Kidney epithelial cell (primary cell): ENCODE data around the gene ABCC4. TPM values are rescaled to one million over a fixed set of nuclear protein-coding genes. Genes with fewer than 3 reads are reported as not detected.

ENCODE experiments used
- DNase-seq: peaks from one replicate; pipeline ENCODE4 v3.0.0-alpha.2; 2010; ENCODE audit warnings: low read depth
- H3K27me3 ChIP-seq: 2 replicates; pipeline ENCODE4 v1.6.0; 2011; ENCODE audit warnings: low read length; ENCODE audit not compliant: control insufficient read depth, insufficient read depth
- H3K36me3 ChIP-seq: 2 replicates; pipeline ENCODE4 v1.5.1; 2011; ENCODE audit warnings: low read length; ENCODE audit not compliant: control insufficient read depth, insufficient read depth
- H3K4me3 ChIP-seq: 2 replicates; pipeline ENCODE4 v1.5.1; 2011; ENCODE audit warnings: low read depth, mild to moderate bottlenecking, control low read depth, low read length
- total RNA-seq: library from RNA; depleted of rRNA; stranded (reverse); fragments of >200 nt; gene quantifications from 2 replicates; pipeline ENCODE4 v1.2.3, GENCODE V29; 2015
- TF ChIP-seq, protein P1 (sequence below): IDR thresholded peaks from 2 replicates; pipeline ENCODE4 v1.5.1; 2011; ENCODE audit warnings: mild to moderate bottlenecking, moderate library complexity, low read length, control low read depth, inconsistent platforms; ENCODE audit not compliant: insufficient read depth, poor library complexity, severe bottlenecking

Gene ABCC4
- total RNA-seq, 1 donor from 2014 or later = 17.3 TPM

DNA sequence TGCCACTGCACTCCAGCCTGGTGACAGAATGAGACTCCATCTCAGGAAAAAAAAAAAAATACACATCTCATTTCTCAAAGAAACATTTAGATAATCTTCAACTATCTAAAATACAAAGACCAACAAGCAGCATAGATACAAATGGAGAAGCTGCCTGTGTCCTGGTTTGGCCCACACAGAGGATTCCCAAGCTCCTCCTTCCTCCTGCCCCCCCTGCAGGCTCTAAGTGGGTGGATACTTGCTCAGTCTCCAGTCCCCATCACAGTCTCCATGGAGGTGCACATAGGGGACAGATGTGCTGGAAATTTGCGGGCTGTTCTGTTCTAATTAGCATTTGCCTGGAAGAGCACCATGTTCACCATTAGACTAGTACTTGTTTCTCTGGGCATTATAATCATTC, 59.9 kb downstream of the ABCC4 start:
- TF ChIP-seq, protein P1, sequence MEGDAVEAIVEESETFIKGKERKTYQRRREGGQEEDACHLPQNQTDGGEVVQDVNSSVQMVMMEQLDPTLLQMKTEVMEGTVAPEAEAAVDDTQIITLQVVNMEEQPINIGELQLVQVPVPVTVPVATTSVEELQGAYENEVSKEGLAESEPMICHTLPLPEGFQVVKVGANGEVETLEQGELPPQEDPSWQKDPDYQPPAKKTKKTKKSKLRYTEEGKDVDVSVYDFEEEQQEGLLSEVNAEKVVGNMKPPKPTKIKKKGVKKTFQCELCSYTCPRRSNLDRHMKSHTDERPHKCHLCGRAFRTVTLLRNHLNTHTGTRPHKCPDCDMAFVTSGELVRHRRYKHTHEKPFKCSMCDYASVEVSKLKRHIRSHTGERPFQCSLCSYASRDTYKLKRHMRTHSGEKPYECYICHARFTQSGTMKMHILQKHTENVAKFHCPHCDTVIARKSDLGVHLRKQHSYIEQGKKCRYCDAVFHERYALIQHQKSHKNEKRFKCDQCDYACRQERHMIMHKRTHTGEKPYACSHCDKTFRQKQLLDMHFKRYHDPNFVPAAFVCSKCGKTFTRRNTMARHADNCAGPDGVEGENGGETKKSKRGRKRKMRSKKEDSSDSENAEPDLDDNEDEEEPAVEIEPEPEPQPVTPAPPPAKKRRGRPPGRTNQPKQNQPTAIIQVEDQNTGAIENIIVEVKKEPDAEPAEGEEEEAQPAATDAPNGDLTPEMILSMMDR = no peak
- Histone ChIP-seq H3K4me3 (no peak overlapping the region), H3K27me3 (no peaks in the 10 kb centered on the region), H3K36me3 (peaks cover 3% of the 10 kb centered on the region)
- DNase-seq = no peak

DNA sequence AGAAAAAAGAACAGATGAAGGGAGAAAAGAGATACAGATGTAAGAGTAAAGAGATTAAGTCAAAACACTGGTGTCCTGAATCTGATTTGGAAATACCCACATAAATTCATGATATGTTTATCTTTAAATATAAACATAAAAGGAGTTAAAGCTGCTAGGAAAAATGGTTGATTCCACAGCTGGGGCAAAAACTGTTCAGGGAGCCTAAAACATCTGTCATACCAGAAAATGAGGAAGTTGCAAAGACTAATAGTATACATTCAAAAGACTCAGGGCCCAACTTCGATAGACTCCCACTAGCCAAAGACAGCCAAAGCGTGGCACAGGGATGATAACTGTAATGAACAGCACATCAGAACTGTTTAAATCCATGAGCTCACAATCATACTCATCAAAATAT, 62.0 kb downstream of the ABCC4 start:
- no peak for DNase-seq
- TF ChIP-seq, protein P1 = no peak
- H3K27me3 ChIP-seq = no peaks in the 10 kb centered on the region

DNA sequence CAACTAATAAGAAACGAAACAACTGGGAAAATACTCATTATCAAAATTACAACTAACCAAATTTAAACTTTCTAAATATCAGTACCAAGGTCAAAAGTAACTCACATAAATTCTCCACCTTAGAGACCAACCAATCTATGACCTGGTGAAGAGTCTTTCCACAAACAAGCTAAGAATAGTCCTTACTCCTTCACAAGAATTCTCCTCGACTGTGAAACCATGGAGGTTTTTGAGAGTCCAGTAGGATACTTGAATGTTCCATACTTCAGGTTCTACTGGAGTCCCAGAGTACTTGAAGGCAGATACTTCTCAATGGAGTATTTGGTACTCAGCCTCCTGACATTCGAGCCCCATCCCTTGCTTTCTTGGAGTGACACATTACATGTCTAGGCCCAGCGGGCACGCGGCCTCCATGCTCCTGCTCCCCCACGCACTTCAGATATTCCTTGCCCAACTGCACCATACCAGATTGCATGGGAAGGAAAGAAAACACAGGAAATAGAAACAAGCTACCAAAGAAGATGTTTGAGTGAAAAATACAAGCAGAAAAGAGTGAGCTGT, 63.9 kb downstream of the ABCC4 start:
- Histone ChIP-seq H3K4me3 (no peak overlapping the region), H3K36me3 (no peaks in the 10 kb centered on the region), H3K27me3 (no peaks in the 10 kb centered on the region)
- DNase-seq = no peak
- TF ChIP-seq, protein P1 = no peak

More for the DNA sequence above, 62.0 kb downstream of the ABCC4 start:
- no peaks in the 10 kb centered on the region for H3K36me3 ChIP-seq
- H3K4me3 ChIP-seq = no peak overlapping the region

DNA sequence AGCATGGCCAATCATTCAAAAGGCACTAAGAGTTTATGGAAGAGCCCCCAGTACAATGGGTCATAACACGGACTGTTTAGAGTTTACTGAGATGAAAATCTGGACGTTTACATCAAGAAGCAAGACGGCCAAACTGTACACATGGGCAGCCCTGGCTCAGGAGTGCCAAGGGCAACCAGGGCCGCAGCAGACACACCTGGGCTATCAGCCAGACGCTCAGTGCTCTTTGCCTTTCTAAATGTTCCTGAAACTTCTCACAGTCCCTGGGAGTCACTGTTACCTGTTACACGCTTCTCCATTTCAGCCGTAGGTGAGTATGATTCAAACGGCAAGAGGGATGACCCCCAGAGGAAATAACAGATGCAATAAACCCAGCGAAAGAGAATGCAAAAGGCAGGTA, 64.5 kb downstream of the ABCC4 start:
- TF ChIP-seq, protein P1 = no peak
- DNase-seq = no peak
- no peaks in the 10 kb centered on the region for H3K36me3 ChIP-seq
- H3K27me3 ChIP-seq = no peaks in the 10 kb centered on the region
- no peak overlapping the region for H3K4me3 ChIP-seq

DNA sequence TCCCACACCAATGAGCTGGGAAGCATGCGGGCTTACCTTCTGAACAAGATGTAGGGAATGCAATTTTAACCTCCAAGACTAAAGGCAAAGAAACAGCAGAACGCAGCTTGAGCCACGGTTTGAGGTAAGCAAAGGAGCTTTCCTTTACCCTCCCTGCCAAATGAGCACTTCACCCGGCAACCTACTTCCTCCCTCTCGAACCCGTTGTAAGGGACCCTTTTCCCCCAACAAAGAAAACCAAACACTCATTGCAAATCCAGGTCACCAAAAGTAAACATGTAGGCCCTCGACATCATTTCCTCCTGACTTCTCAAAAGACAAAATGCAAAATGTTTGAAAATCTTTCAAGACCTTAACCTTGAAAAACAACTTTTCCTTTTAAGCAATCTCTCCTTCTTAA, 65.3 kb downstream of the ABCC4 start:
- DNase-seq = no peak
- TF ChIP-seq, protein P1 = no peak
- no peak overlapping the region for H3K4me3 ChIP-seq
- H3K36me3 ChIP-seq = no peaks in the 10 kb centered on the region
- H3K27me3 ChIP-seq = no peaks in the 10 kb centered on the region

DNA sequence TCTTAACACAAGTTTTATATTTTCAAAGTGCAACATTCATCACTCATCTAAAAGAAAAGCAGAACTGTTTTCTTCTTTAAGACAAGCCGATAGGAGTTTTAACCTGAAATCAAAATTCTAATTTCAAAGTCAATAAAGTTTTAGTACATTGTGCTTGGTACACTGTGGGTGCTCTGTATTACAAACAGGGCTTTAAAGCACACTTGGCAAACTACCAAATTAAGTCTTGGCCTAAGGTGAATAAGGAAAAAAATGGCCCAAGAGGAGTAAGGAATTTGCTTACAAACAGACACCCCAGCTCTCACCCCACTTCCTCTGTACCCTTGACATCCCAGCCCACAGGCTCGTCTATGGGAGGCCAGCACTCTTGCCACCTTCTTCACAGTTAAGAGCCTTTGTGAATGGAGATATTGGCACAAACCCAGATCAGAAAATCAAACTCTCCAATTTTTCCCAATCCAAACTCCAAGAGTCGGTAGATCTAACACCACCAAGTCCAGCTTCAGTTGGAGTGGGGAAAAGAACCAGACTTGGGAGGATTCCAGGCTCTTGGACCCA, 66.0 kb downstream of the ABCC4 start:
- Histone ChIP-seq H3K4me3 (no peak overlapping the region), H3K27me3 (no peaks in the 10 kb centered on the region), H3K36me3 (no peaks in the 10 kb centered on the region)
- DNase-seq = no peak
- TF ChIP-seq, protein P1 = no peak
